Limb (tissue), 2 donors: ENCODE results near the gene NAXD.
A peak's percentile ranks its signal among the peaks of the same experiment; 100 is the strongest.
"Not testable (repeated sequence)": the region's sequence is repeated elsewhere in the genome, so short reads cannot be mapped to it uniquely, and the experiment has no call there.

ENCODE experiments used
- DNase-seq, 2 donors: peaks; one replicate each; pipeline ENCODE4 v3.0.0-alpha.2; 2016; ENCODE audit errors: extremely low spot score in 2 of 2

The NAXD gene

GRCh38 chr13:110593430-110594130, 21.8 kb upstream of the NAXD start:
- peak in 1 of 2 donors; percentile 73 for DNase-seq

GRCh38 chr13:110597041-110597689, 18.2 kb upstream of the NAXD start:
- DNase-seq = no peak

- no peak for DNase-seq
Measured at GRCh38 chr13:110600261-110600819, 15.0 kb upstream of the NAXD start.

GRCh38 chr13:110600980-110601379, 14.4 kb upstream of the NAXD start:
- DNase-seq = no peak

- DNase-seq = no peak
Measured at GRCh38 chr13:110605132-110605531, 10.2 kb upstream of the NAXD start.

- not testable (repeated sequence) for DNase-seq
Measured at GRCh38 chr13:110606281-110606680, 9.1 kb upstream of the NAXD start.

GRCh38 chr13:110607675-110608224, 7.6 kb upstream of the NAXD start:
- DNase-seq = no peak

GRCh38 chr13:110610955-110611595, 4.3 kb upstream of the NAXD start:
- no peak for DNase-seq

- DNase-seq = no peak
Measured at GRCh38 chr13:110615005-110615321, 382 bp upstream of the NAXD start.

GRCh38 chr13:110616103-110617101, 1.1 kb downstream of the NAXD start:
- DNase-seq = no peak

GRCh38 chr13:110617321-110618072, 2.2 kb downstream of the NAXD start:
- DNase-seq = no peak

GRCh38 chr13:110618167-110618566, 2.8 kb downstream of the NAXD start:
- DNase-seq = no peak

GRCh38 chr13:110618780-110619179, 3.4 kb downstream of the NAXD start:
- DNase-seq = no peak

GRCh38 chr13:110620596-110620995, 5.3 kb downstream of the NAXD start:
- DNase-seq = no peak

- DNase-seq = peak in 1 of 2 donors; percentile 41
Measured at GRCh38 chr13:110624766-110625756, 9.7 kb downstream of the NAXD start.

GRCh38 chr13:110625771-110626321, 10.5 kb downstream of the NAXD start:
- no peak for DNase-seq

GRCh38 chr13:110626521-110626920, 11.2 kb downstream of the NAXD start:
- no peak for DNase-seq

GRCh38 chr13:110627351-110627750, 12.0 kb downstream of the NAXD start:
- DNase-seq = no peak
